Measurements from ENCODE around the gene FUT6. TPM values are rescaled to one million over a fixed set of nuclear protein-coding genes. Genes with fewer than 3 reads are reported as not detected.

FUT6 gene
- total RNA-seq, 4 donors from 2014 or later, result 0.29 TPM; not detected in 3

GRCh38 chr19:5799247-5800241, 40.0 kb downstream of the FUT6 start:
- no peak for TF ChIP-seq CTCF (IDR thresholded peaks at IDR 0.05 in 4 of 5, conservative IDR thresholded peaks at IDR 0.05 in 1 of 5)
- intact Hi-C loops (cut with DNase I; ENCODE audit: low total_unique reads), result no loop called here
- no peak overlapping the region for H3K27ac ChIP-seq
- ATAC-seq (no peak), DNase-seq (no peak)
- no peak overlapping the region for H3K4me3 ChIP-seq
- no peaks in the 10 kb centered on the region for H3K9me3 ChIP-seq
- in situ Hi-C loops (cut with MboI; ENCODE audit: low sequenced_read_pairs in 4 of 4), result no loop called here
- no peaks in the 10 kb centered on the region for H3K36me3 ChIP-seq
- peaks cover 55 to 59% (median 58%) of the 10 kb centered on the region in 3 donors for H3K27me3 ChIP-seq
- H3K4me1 ChIP-seq, result peaks cover 0 to 4% of the 10 kb centered on the region in 2 donors

- ATAC-seq (no peak), DNase-seq (no peak)
- H3K4me3 ChIP-seq, result no peak overlapping the region
- intact Hi-C loops (cut with DNase I; ENCODE audit: low total_unique reads) (no loop called here), in situ Hi-C loops (cut with MboI; ENCODE audit: low sequenced_read_pairs in 4 of 4) (no loop called here)
- no peak for TF ChIP-seq POLR2A (IDR thresholded peaks at IDR 0.05)
- no peak for TF ChIP-seq CTCF (IDR thresholded peaks at IDR 0.05 in 4 of 5, conservative IDR thresholded peaks at IDR 0.05 in 1 of 5)
- no peaks in the 10 kb centered on the region for H3K36me3 ChIP-seq
- H3K27ac ChIP-seq, result no peak overlapping the region
- H3K9me3 ChIP-seq, result no peaks in the 10 kb centered on the region
- peaks cover 42 to 50% (median 45%) of the 10 kb centered on the region in 3 donors for H3K27me3 ChIP-seq
- H3K4me1 ChIP-seq, result no peaks in the 10 kb centered on the region
Observed at GRCh38 chr19:5798244-5798643, 41.3 kb downstream of the FUT6 start.

- peaks cover 14 to 22% (median 17%) of the 10 kb centered on the region in 3 donors for H3K27me3 ChIP-seq
- H3K36me3 ChIP-seq, result no peaks in the 10 kb centered on the region
- DNase-seq, result no peak
- H3K4me1 ChIP-seq, result no peaks in the 10 kb centered on the region
- no peaks in the 10 kb centered on the region for H3K9me3 ChIP-seq
- no peak overlapping the region for H3K4me3 ChIP-seq
- no peak for ATAC-seq
- in situ Hi-C loops (cut with MboI; ENCODE audit: low sequenced_read_pairs in 4 of 4), result no loop called here
- TF ChIP-seq POLR2A (IDR thresholded peaks at IDR 0.05) (no peak), CTCF (IDR thresholded peaks at IDR 0.05 in 4 of 5, conservative IDR thresholded peaks at IDR 0.05 in 1 of 5) (no peak)
- intact Hi-C loops (cut with DNase I; ENCODE audit: low total_unique reads), result no loop called here
- H3K27ac ChIP-seq, result no peak overlapping the region
Observed at GRCh38 chr19:5795382-5795919, 44.1 kb downstream of the FUT6 start.

GRCh38 chr19:5793188-5793587, 46.3 kb downstream of the FUT6 start:
- peaks cover 0 to 18% of the 10 kb centered on the region in 2 donors for H3K36me3 ChIP-seq
- TF ChIP-seq CTCF (IDR thresholded peaks at IDR 0.05 in 4 of 5, conservative IDR thresholded peaks at IDR 0.05 in 1 of 5) (no peak), POLR2A (IDR thresholded peaks at IDR 0.05) (no peak)
- H3K9me3 ChIP-seq, result no peaks in the 10 kb centered on the region
- DNase-seq (no peak), ATAC-seq (no peak)
- no peak overlapping the region for H3K27ac ChIP-seq
- in situ Hi-C loops (cut with MboI; ENCODE audit: low sequenced_read_pairs in 4 of 4) (no loop called here), intact Hi-C loops (cut with DNase I; ENCODE audit: low total_unique reads) (loop anchor here (5.0 kb wide), 2 partner anchors 171 to 184 kb away; partner anchors contain the start of genes RANBP3, SAFB and SAFB2)
- peaks cover 7 to 8% of the 10 kb centered on the region in 2 donors for H3K4me1 ChIP-seq
- H3K27me3 ChIP-seq, result peaks cover 0 to 4% (median 0%) of the 10 kb centered on the region in 3 donors
- H3K4me3 ChIP-seq, result no peak overlapping the region
